Right lobe of liver (tissue), 4 donors: ENCODE measurements around the gene MT1M.

Experiments
- POLR2A ChIP-seq: fragments of 450-650 bp; IDR thresholded peaks from one replicate; pipeline ENCODE4 v1.6.1; 2017; ENCODE audit warnings: antibody characterized with exemption, mild to moderate bottlenecking
- TF ChIP-seq, protein P1 (sequence below), 4 donors: fragments of 200-600 bp in 3 of 4; fragments of 450-650 bp in 1 of 4; IDR thresholded peaks; one replicate each; pipeline versions ENCODE4 v1.5.1 to v1.8.0; 2016 to 2022; ENCODE audit warnings: antibody characterized with exemption in 4 of 4, mild to moderate bottlenecking in 2 of 4
- donor health status: DM: no; HTN: no; CAD: no.
- donor health status: DM: no; HTN: no; CAD: no.
- donor health status: DM: no; HTN: yes; CAD: no.

DNA sequence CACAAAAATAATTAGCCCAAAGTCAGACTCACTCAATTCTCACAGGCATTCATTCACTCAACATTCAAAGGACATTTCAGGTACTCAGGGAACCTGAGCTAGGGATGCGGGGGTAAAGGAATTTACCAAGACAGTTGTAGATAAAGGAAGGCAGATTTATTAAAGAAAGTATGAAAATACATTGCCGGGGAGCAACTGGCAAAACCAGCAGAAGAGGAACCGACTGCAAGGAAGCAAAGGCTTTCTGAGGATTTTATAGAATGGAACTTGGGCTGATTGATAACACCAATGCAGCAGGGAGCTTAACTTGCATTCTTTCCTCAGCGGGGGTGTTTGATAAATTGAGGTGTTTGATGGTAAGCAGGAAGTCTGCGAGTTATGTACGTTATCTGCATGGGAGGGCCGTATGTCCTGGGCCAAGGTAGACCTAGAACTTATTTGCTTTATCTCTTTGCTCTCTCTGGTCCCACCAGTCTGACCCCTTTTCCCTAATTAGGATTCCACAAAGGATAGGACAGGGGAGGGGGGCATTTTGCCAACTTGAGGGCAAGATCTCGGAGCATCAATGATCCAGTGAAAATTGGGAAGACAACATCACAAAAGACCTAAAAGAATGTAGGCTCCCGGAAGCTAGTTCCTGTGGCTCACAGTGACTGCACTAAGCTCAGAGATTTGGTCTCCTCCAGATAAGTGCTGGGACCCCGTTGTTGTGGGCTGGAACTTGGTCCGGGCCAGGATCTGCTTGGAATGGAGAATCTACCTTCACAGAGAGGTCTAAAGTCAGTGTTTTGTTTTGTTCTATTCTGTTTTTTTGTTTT is 48.9 kb upstream of the MT1M start:
- TF ChIP-seq, protein P1, sequence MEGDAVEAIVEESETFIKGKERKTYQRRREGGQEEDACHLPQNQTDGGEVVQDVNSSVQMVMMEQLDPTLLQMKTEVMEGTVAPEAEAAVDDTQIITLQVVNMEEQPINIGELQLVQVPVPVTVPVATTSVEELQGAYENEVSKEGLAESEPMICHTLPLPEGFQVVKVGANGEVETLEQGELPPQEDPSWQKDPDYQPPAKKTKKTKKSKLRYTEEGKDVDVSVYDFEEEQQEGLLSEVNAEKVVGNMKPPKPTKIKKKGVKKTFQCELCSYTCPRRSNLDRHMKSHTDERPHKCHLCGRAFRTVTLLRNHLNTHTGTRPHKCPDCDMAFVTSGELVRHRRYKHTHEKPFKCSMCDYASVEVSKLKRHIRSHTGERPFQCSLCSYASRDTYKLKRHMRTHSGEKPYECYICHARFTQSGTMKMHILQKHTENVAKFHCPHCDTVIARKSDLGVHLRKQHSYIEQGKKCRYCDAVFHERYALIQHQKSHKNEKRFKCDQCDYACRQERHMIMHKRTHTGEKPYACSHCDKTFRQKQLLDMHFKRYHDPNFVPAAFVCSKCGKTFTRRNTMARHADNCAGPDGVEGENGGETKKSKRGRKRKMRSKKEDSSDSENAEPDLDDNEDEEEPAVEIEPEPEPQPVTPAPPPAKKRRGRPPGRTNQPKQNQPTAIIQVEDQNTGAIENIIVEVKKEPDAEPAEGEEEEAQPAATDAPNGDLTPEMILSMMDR (IDR thresholded peaks at IDR 0.05) = no peak
- no peak for TF ChIP-seq POLR2A
